ENCODE measurements around the gene MXRA7. TPM values are rescaled to one million over a fixed set of nuclear protein-coding genes. Genes with fewer than 3 reads are reported as not detected.
"Not testable (repeated sequence)": the region's sequence is repeated elsewhere in the genome, so short reads cannot be mapped to it uniquely, and the experiment has no call there.

MXRA7 gene
- total and polyA plus RNA-seq, 4 donors = 136 to 173 (median 161) TPM

GRCh38 chr17:76718516-76718915 is 7.8 kb upstream of the MXRA7 start:
- Histone ChIP-seq H3K36me3 (ENCODE audit: control insufficient read depth, insufficient read depth, low read length) (peaks cover 85% of the 10 kb centered on the region), H3K4me1 (ENCODE audit: control insufficient read depth, insufficient read depth, low read length) (no peaks in the 10 kb centered on the region), H3K27ac (ENCODE audit: low read depth, low read length) (no peak overlapping the region), H3K9me3 (ENCODE audit: control insufficient read depth, insufficient read depth, low read length) (no peaks in the 10 kb centered on the region), H3K27me3 (ENCODE audit: control insufficient read depth, insufficient read depth, low read length) (no peaks in the 10 kb centered on the region), H3K4me3 (ENCODE audit: low read depth, low read length) (no peak overlapping the region)
- no peak for DNase-seq (ENCODE audit: low read depth in 4 of 6, low spot score in 6 of 6)
- WGBS (ENCODE audit: insufficient coverage) = 93% methylated on average over 16 of the region's 16 CpGs

- no peak for DNase-seq (ENCODE audit: low read depth in 4 of 6, low spot score in 6 of 6)
- H3K27me3 ChIP-seq (ENCODE audit: control insufficient read depth, insufficient read depth, low read length) = no peaks in the 10 kb centered on the region
- no peak overlapping the region for H3K27ac ChIP-seq (ENCODE audit: low read depth, low read length)
- H3K4me3 ChIP-seq (ENCODE audit: low read depth, low read length) = no peak overlapping the region
- H3K36me3 ChIP-seq (ENCODE audit: control insufficient read depth, insufficient read depth, low read length) = peaks cover 78% of the 10 kb centered on the region
- H3K9me3 ChIP-seq (ENCODE audit: control insufficient read depth, insufficient read depth, low read length) = no peaks in the 10 kb centered on the region
- H3K4me1 ChIP-seq (ENCODE audit: control insufficient read depth, insufficient read depth, low read length) = no peaks in the 10 kb centered on the region
- no CpG with 5 or more reads among the region's 6 CpGs for WGBS (ENCODE audit: insufficient coverage)
Measured at GRCh38 chr17:76716839-76717215, 6.1 kb upstream of the MXRA7 start.

DNA sequence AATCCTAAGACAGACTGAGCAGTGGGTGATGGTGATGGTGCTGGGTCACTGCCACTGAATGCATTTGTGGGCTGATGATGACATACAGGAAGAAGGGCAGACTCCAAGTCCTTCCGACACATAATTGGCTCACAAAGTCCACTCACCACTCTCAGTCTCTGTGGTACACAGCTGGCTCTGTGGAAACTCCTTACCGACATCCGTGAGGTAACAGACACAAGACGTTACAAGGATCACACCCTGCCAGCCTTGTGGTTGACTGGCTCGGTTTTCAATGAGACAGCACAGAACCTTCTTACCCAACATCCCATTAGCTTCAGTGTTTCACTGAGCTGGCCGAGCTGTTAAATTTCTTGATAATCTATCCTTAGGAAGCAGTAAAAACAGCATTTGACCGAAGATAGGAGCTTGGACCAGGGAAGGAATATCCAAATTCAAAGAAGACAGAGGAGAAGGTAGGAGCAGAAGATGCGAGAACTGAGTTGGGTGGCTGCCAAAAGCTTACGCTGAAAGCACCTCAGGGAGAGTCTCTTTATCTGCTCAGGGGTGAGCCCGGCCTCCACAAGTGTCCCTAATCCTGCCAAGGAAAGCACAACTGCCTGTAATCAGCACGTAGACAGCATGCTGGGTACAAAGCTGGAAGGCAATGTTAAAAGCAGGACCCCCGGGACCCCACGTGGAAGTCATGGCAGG is 5.5 kb upstream of the MXRA7 start:
- H3K4me1 ChIP-seq (ENCODE audit: control insufficient read depth, insufficient read depth, low read length) = peaks cover 3% of the 10 kb centered on the region
- H3K4me3 ChIP-seq (ENCODE audit: low read depth, low read length) = no peak overlapping the region
- H3K9me3 ChIP-seq (ENCODE audit: control insufficient read depth, insufficient read depth, low read length) = no peaks in the 10 kb centered on the region
- H3K36me3 ChIP-seq (ENCODE audit: control insufficient read depth, insufficient read depth, low read length) = peaks cover 73% of the 10 kb centered on the region
- peak in 1 of 6 donors; percentile 33 for DNase-seq (ENCODE audit: low read depth in 4 of 6, low spot score in 6 of 6)
- no peaks in the 10 kb centered on the region for H3K27me3 ChIP-seq (ENCODE audit: control insufficient read depth, insufficient read depth, low read length)
- 70% methylated on average over 9 of the region's 13 CpGs for WGBS (ENCODE audit: insufficient coverage)
- no peak overlapping the region for H3K27ac ChIP-seq (ENCODE audit: low read depth, low read length)

DNA sequence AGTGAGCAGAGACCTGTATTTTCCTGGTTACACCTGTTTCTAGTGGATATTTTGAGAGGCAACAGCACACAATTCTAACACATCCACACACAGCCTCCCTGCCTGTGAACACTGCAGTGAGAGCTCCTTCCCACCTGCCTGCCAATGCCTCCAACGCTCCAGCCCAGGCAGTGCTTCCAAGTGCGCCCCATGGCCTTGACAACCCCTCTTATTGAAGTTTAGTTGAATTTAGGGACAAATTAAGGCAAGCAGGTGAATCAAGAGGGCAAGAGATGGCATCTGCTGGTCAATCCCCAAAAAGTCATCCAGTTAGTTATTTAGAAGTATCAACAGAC is 4.7 kb upstream of the MXRA7 start:
- no peak for DNase-seq (ENCODE audit: low read depth in 4 of 6, low spot score in 6 of 6)
- WGBS (ENCODE audit: insufficient coverage) = 100% methylated on average over 2 of the region's 2 CpGs
- no peak overlapping the region for H3K4me3 ChIP-seq (ENCODE audit: low read depth, low read length)
- no peaks in the 10 kb centered on the region for H3K27me3 ChIP-seq (ENCODE audit: control insufficient read depth, insufficient read depth, low read length)
- H3K9me3 ChIP-seq (ENCODE audit: control insufficient read depth, insufficient read depth, low read length) = no peaks in the 10 kb centered on the region
- no peak overlapping the region for H3K27ac ChIP-seq (ENCODE audit: low read depth, low read length)
- peaks cover 7% of the 10 kb centered on the region for H3K4me1 ChIP-seq (ENCODE audit: control insufficient read depth, insufficient read depth, low read length)
- H3K36me3 ChIP-seq (ENCODE audit: control insufficient read depth, insufficient read depth, low read length) = peaks cover 65% of the 10 kb centered on the region

- no peaks in the 10 kb centered on the region for H3K9me3 ChIP-seq (ENCODE audit: control insufficient read depth, insufficient read depth, low read length)
- peaks cover 10% of the 10 kb centered on the region for H3K4me1 ChIP-seq (ENCODE audit: control insufficient read depth, insufficient read depth, low read length)
- H3K27ac ChIP-seq (ENCODE audit: low read depth, low read length) = no peak overlapping the region
- DNase-seq (ENCODE audit: low read depth in 4 of 6, low spot score in 6 of 6) = peak in 2 of 6 donors; percentile 76 to 82
- no peaks in the 10 kb centered on the region for H3K27me3 ChIP-seq (ENCODE audit: control insufficient read depth, insufficient read depth, low read length)
- WGBS (ENCODE audit: insufficient coverage) = no CpG with 5 or more reads among the region's 4 CpGs
- no peak overlapping the region for H3K4me3 ChIP-seq (ENCODE audit: low read depth, low read length)
- peaks cover 60% of the 10 kb centered on the region for H3K36me3 ChIP-seq (ENCODE audit: control insufficient read depth, insufficient read depth, low read length)
Measured at GRCh38 chr17:76714822-76715495, 4.2 kb upstream of the MXRA7 start.

DNA sequence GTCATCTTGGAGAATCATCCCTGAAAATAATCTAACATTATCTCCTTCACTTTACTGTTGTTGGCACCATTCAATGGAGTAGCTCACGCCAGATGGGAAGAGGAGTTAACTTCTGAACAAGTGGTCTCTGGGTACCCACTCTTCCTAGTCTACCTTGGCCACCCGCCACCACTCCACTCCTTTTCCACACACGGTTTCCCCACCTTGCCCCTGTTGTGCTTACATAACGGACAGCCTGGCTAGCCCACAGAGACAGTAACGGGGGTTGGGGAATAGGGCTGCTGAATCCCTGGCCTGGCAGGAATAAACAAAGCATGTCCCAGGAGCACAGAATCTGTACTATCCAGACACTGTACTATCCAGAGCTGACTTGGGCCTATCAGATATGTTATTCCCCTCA is 3.6 kb upstream of the MXRA7 start:
- Histone ChIP-seq H3K27ac (ENCODE audit: low read depth, low read length) (no peak overlapping the region), H3K36me3 (ENCODE audit: control insufficient read depth, insufficient read depth, low read length) (peaks cover 54% of the 10 kb centered on the region)
- 86% methylated on average over 1 of the region's 5 CpGs for WGBS (ENCODE audit: insufficient coverage)

DNA sequence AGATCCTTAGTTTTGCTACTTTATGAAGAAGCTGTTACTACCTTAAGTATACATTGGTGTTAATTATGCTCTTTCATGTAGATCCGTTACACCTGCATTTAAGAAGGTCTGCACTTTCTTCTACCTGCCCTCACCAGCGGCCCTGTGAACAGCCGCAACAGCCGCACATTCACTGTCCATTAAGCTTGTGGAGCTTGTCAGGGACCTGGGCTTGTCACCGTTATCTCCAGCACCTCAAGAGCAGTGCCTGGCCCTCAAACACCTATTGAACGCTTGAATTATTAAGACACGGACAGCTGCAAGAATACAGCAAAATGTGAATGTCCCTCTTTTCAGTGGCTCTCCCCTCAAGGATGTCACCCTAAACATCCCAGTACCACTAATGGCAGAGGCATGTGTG is 3.0 kb upstream of the MXRA7 start:
- Histone ChIP-seq H3K36me3 (ENCODE audit: control insufficient read depth, insufficient read depth, low read length) (peaks cover 49% of the 10 kb centered on the region), H3K9me3 (ENCODE audit: control insufficient read depth, insufficient read depth, low read length) (no peaks in the 10 kb centered on the region), H3K4me1 (ENCODE audit: control insufficient read depth, insufficient read depth, low read length) (peaks cover 22% of the 10 kb centered on the region), H3K27me3 (ENCODE audit: control insufficient read depth, insufficient read depth, low read length) (no peaks in the 10 kb centered on the region), H3K4me3 (ENCODE audit: low read depth, low read length) (no peak overlapping the region), H3K27ac (ENCODE audit: low read depth, low read length) (no peak overlapping the region)
- DNase-seq (ENCODE audit: low read depth in 4 of 6, low spot score in 6 of 6) = no peak
- WGBS (ENCODE audit: insufficient coverage) = 97% methylated on average over 6 of the region's 7 CpGs

More for the DNA sequence above, 3.6 kb upstream of the MXRA7 start:
- Histone ChIP-seq H3K27me3 (ENCODE audit: control insufficient read depth, insufficient read depth, low read length) (no peaks in the 10 kb centered on the region), H3K4me3 (ENCODE audit: low read depth, low read length) (no peak overlapping the region), H3K9me3 (ENCODE audit: control insufficient read depth, insufficient read depth, low read length) (no peaks in the 10 kb centered on the region), H3K4me1 (ENCODE audit: control insufficient read depth, insufficient read depth, low read length) (peaks cover 16% of the 10 kb centered on the region)
- no peak for DNase-seq (ENCODE audit: low read depth in 4 of 6, low spot score in 6 of 6)

DNA sequence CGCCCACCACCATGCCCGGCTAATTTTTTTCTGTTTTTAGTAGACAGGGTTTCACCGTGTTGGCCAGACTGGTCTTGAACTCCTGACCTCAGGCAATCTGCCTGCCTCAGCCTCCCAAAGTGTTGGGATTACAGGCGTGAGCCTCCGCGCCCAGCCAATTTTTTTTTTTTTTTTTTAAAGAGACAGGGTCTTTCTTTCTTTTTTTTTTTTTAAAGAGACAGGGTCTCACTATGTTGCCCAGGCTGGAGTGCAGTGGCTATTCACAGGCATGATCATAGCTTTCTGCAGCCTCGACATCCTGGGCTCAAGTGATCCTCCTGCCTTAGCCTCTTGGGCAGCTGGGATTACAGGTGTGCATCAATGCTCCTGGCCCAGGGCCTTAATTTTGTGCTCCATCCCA is 1.6 kb upstream of the MXRA7 start:
- not testable (repeated sequence) for DNase-seq (ENCODE audit: low read depth in 4 of 6, low spot score in 6 of 6); H3K9me3 ChIP-seq (ENCODE audit: control insufficient read depth, insufficient read depth, low read length); H3K4me3 ChIP-seq (ENCODE audit: low read depth, low read length); H3K27ac ChIP-seq (ENCODE audit: low read depth, low read length); H3K27me3 ChIP-seq (ENCODE audit: control insufficient read depth, insufficient read depth, low read length)
- H3K4me1 ChIP-seq (ENCODE audit: control insufficient read depth, insufficient read depth, low read length) = peaks cover 36% of the 10 kb centered on the region
- H3K36me3 ChIP-seq (ENCODE audit: control insufficient read depth, insufficient read depth, low read length) = peaks cover 37% of the 10 kb centered on the region
- 100% methylated on average over 1 of the region's 7 CpGs for WGBS (ENCODE audit: insufficient coverage)

DNA sequence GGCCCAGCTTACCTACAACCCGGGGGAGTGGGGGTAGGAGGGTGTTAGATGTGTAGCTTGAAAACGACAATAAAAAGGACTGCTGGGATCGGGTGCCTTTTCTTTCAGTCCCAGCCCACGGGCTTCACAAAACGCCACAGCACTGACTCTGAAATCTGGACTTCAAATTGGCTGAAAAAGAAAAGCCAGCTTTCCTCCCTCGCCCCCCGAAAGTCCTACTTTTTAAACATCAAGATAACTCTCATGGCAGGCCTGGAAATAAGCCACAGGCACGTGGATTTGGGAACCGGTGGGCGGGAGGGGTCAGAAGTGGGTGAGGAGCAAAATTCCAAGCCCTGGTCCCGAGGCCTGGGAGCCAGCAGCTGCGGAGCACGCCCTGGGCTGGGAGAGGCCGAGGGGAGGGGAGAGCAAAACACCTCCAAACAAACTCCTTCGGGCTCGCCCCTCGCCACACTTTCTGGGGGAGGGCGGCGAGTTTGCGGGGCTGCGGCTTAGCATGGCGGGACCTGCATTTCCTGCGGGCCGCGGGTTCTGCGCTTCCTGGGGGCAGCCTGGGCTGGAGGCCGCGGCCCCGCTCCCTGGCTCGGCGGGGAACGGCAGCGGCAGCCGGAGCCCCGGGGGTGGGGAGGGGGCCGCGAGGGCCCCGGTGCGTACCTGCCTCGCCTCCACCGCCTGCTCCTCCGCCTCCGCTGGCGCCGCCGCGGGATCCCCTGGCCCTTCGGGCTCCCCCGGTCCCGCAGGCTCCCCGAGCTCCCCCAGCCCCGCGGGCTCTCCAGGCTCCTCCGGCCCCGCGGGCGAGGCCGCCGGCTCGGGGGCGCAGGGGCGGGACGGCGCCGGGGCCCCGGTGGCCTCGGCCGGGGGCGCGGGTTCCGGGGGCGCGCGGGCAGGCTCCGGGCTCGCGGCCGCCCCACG is 558 bp downstream of the MXRA7 start:
- peaks cover 36% of the 10 kb centered on the region for H3K4me1 ChIP-seq (ENCODE audit: control insufficient read depth, insufficient read depth, low read length)
- H3K27me3 ChIP-seq (ENCODE audit: control insufficient read depth, insufficient read depth, low read length); H3K9me3 ChIP-seq (ENCODE audit: control insufficient read depth, insufficient read depth, low read length): not testable (repeated sequence)
- 0% methylated on average over 28 of the region's 79 CpGs for WGBS (ENCODE audit: insufficient coverage)
- H3K36me3 ChIP-seq (ENCODE audit: control insufficient read depth, insufficient read depth, low read length) = peaks cover 19% of the 10 kb centered on the region
- peak overlapping the region; percentile 80 for H3K27ac ChIP-seq (ENCODE audit: low read depth, low read length)
- DNase-seq (ENCODE audit: low read depth in 4 of 6, low spot score in 6 of 6) = peak in 1 of 6 donors; percentile 46
- peak overlapping the region; percentile 65 for H3K4me3 ChIP-seq (ENCODE audit: low read depth, low read length)
